ENCODE data around the gene DPP6. TPM values are rescaled to one million over a fixed set of nuclear protein-coding genes. Genes with fewer than 3 reads are reported as not detected.

Gene DPP6
- total RNA-seq, 1 donor from 2014 or later = 1.4 TPM

DNA sequence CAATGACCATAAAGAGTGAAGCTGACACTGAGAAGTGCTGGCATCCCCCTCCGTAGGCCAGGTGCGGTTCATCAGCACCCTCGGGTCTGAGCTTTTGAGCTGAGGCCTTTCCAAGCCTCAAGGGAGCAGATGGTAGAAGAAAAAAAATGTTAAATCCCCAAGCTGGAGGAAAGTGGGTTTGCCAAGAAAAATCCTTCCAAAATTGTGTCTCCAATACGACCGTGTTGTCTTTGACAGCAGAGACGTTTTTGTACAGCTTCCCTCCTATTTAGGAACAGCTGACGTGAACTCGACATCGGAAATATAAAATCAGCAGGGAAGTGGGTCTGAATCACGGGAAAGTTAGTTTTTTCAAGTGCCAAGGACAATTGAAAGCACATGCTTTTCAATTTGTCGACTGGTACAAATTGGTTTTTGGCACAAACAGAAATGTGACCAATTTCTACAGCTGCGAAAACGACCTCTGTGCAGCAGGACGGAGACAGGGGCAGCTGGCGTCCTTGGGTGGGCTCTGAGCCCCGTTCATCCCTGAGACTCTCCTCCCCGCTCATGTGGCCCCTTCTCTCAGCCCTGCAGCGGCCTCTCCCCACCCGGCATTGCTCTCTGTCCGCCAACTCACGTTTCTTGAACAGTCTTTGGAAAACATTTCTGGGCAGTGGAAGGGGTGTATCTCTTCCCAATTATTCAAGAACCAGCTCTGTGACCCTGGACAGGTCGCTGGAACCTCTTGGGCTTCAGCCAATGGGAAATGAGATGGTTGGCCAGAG is 860.9 kb downstream of the DPP6 start:
- TF ChIP-seq, protein P1, sequence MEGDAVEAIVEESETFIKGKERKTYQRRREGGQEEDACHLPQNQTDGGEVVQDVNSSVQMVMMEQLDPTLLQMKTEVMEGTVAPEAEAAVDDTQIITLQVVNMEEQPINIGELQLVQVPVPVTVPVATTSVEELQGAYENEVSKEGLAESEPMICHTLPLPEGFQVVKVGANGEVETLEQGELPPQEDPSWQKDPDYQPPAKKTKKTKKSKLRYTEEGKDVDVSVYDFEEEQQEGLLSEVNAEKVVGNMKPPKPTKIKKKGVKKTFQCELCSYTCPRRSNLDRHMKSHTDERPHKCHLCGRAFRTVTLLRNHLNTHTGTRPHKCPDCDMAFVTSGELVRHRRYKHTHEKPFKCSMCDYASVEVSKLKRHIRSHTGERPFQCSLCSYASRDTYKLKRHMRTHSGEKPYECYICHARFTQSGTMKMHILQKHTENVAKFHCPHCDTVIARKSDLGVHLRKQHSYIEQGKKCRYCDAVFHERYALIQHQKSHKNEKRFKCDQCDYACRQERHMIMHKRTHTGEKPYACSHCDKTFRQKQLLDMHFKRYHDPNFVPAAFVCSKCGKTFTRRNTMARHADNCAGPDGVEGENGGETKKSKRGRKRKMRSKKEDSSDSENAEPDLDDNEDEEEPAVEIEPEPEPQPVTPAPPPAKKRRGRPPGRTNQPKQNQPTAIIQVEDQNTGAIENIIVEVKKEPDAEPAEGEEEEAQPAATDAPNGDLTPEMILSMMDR (IDR thresholded peaks at IDR 0.05; ENCODE audit: unreplicated experiment) = no peak
- Mint-ChIP-seq H3K27me3 (ENCODE audit: unreplicated experiment) (peaks cover 13% of the 10 kb centered on the region), H3K27ac (ENCODE audit: unreplicated experiment) (no peak overlapping the region), H3K4me3 (ENCODE audit: unreplicated experiment) (no peak overlapping the region), H3K4me1 (ENCODE audit: unreplicated experiment) (no peaks in the 10 kb centered on the region), H3K36me3 (ENCODE audit: low read depth, unreplicated experiment) (peaks cover 19% of the 10 kb centered on the region), H3K9me3 (ENCODE audit: unreplicated experiment) (no peaks in the 10 kb centered on the region)
- DNase-seq (ENCODE audit: low spot score) = no peak

DNA sequence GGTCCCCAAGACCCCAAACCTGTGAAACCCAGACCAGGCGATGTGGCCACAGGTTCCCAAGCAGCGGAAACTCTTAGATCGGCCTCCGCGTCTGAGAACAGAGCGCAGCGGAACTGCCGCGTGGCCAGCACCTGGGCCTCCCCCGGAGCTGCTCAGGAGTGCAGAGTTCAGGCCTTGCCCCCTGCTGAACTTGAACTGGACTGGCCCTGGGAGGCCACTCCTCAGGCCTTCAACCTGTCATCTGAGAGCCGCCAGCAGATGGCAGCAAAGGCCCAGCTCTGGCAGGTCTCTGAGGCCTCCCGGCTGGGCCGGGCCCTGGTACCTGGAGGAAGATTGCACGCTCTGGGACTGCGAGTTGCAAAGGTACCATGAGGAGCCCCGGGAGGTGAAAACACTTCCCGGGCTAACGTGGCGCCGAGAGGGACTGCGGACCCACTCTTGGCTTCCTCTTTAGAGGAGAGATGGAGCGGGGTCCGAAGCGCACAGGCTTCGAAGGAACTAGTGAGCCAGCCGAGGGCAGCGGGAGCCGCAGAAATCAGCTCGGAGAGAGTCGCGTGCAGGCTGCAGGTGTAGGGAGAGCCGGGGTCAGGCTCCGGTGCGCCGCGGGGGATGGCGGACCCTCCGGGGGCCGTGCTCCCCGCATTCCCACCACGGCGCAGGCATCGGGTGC is 861.6 kb downstream of the DPP6 start:
- no peaks in the 10 kb centered on the region for H3K4me1 Mint-ChIP-seq (ENCODE audit: unreplicated experiment)
- H3K36me3 Mint-ChIP-seq (ENCODE audit: low read depth, unreplicated experiment) = peaks cover 12% of the 10 kb centered on the region
- no peak overlapping the region for H3K4me3 Mint-ChIP-seq (ENCODE audit: unreplicated experiment)
- TF ChIP-seq, protein P1 (IDR thresholded peaks at IDR 0.05; ENCODE audit: unreplicated experiment) = peak; percentile 88
- no peak overlapping the region for H3K27ac Mint-ChIP-seq (ENCODE audit: unreplicated experiment)
- peaks cover 10% of the 10 kb centered on the region for H3K27me3 Mint-ChIP-seq (ENCODE audit: unreplicated experiment)
- H3K9me3 Mint-ChIP-seq (ENCODE audit: unreplicated experiment) = no peaks in the 10 kb centered on the region
- DNase-seq (ENCODE audit: low spot score) = peak; percentile 96

DNA sequence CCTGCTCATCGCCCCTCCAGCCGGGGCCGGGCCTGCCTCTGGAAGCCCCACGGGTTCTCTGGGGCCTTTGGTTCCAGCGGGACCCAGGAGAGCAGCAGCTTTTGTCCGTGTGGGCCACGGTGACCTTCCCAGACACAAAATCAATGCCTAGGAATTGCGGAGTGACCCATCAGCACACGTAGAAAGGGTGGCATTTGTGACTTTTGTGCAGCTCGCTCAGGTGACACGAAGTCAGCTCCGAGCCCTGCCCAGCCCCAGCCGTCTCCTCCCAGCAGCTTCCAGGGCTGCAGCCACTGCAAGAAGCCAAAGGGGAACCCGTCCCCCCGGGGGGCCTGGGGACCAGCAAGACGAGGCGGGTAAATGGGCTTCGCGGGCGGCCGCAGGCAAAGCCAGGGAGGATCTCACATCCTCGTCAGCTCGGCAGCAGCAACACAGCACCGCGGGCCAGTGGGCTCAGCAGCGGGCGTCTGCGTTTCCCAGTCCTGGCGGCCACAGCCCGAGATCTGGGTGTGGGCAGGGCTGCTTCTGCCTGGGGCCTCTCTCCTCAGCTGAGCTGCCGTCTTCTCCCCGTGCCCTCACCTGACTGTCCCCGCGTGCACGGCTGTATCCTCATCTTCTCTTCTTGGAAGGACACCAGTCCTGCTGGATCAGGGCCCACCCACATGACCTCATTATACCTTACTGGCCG is 862.3 kb downstream of the DPP6 start:
- no peak overlapping the region for H3K27ac Mint-ChIP-seq (ENCODE audit: unreplicated experiment)
- TF ChIP-seq, protein P1 (IDR thresholded peaks at IDR 0.05; ENCODE audit: unreplicated experiment) = no peak
- H3K36me3 Mint-ChIP-seq (ENCODE audit: low read depth, unreplicated experiment) = peaks cover 8% of the 10 kb centered on the region
- H3K9me3 Mint-ChIP-seq (ENCODE audit: unreplicated experiment) = no peaks in the 10 kb centered on the region
- DNase-seq (ENCODE audit: low spot score) = no peak
- no peaks in the 10 kb centered on the region for H3K4me1 Mint-ChIP-seq (ENCODE audit: unreplicated experiment)
- peaks cover 4% of the 10 kb centered on the region for H3K27me3 Mint-ChIP-seq (ENCODE audit: unreplicated experiment)
- no peak overlapping the region for H3K4me3 Mint-ChIP-seq (ENCODE audit: unreplicated experiment)

DNA sequence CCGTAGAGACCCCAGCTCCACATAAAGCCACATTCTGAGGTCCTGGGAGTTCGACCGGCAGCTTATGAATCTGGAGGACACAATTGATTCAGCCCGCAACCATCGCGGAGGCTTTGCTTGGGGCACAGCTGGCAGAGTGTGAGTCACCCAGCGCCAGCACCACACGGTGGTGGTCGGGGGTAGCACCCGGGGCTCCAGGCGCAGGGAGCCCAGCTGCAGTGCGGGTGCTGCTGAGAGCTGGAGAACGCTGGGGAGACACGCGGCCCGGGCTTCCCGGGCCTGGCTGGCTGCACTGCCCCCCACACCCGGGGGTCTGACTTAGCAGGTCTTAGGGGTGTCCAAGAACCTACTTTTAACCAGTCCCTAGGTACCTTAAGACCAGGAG is 862.8 kb downstream of the DPP6 start:
- H3K27ac Mint-ChIP-seq (ENCODE audit: unreplicated experiment) = no peak overlapping the region
- H3K27me3 Mint-ChIP-seq (ENCODE audit: unreplicated experiment) = peaks cover 4% of the 10 kb centered on the region
- H3K4me3 Mint-ChIP-seq (ENCODE audit: unreplicated experiment) = no peak overlapping the region
- H3K36me3 Mint-ChIP-seq (ENCODE audit: low read depth, unreplicated experiment) = peaks cover 8% of the 10 kb centered on the region
- TF ChIP-seq, protein P1 (IDR thresholded peaks at IDR 0.05; ENCODE audit: unreplicated experiment) = no peak
- no peak for DNase-seq (ENCODE audit: low spot score)
- no peaks in the 10 kb centered on the region for H3K4me1 Mint-ChIP-seq (ENCODE audit: unreplicated experiment)
- H3K9me3 Mint-ChIP-seq (ENCODE audit: unreplicated experiment) = no peaks in the 10 kb centered on the region
